ELF-1 (cell line): ENCODE measurements around the gene DPYD.
A peak's percentile ranks its signal among the peaks of the same experiment; 100 is the strongest.

Experiments
- DNase-seq: peaks from one replicate; pipeline ENCODE4 v3.0.0-alpha.2; 2016; ENCODE audit warnings: low read depth, low spot score

The DPYD gene

DNA sequence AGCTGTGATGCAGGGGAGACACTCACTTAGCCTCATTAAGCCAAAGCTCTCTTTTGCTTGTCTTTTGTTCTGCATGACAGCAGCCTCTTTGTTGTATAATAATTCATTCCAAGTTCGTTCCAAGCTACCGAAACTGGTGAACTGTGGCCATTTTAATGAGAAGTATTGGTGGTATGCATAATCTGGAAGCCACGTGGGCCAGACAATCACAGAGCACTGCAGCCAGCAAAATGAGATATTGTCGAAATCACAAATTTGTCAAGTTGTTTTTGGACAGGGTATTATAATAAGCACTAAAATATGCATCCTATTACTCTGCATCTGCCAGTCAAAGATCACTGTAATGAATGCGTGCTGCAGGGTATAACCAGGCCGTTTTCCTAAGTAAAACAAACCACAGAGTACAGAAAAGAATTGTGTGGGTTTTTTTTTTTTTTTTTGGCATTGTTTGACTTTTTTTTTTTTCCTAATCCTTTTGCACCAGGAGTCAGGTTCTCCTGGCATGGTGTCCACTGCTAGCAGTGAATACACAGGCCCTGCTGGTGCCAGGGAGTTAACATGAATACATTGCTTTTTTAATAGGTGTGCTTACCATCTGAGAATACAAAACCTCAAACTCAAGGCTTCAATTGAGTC is 775.4 kb downstream of the DPYD start:
- no peak for DNase-seq

DNA sequence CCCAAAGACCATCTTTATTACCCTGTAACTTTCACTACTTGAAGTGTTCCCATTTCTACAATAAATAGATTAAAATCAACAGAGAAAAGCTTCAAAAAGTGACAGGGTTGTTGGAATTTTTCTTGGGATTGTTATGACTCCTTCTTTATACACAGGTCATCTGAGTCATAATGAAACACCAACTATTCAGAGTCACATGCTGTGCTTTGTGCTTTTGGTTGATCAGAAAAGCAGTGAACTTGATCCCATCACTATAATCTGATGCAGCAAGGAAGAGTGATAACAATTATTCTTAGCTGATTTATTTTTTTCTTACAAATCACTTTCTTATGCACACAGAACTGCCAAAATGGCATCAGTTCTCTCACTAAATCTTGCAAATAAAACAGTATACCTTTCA is 776.3 kb downstream of the DPYD start:
- DNase-seq: no peak

DNA sequence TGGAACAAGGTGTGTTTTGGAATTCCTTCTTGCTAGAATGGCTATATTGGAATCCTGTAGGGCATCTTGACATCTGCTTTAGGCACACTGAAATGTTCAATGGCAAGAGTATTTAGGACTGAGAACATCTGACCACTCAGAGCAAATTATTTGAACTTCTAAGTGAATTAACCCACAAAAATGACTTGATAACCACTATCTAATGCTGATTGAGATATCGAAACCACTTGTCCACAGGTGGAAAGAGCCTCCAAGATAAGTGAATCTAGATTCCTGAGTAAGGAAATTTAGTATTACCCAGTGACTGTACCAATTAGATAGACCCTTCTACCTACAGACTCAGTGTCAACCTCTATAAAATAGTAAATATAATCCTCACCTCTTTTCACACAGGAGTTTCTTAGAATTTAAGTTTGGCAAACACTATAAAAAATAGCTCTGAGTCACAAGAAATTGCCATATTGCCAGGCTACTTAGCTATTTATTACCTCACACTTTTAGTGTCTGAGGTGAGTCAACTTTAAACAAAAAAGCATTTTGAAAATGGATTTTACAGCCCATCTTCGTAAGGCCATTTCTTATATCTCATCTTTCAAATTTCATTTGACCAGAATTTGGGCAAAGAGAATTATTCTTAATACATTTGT is 777.5 kb downstream of the DPYD start:
- DNase-seq: no peak

DNA sequence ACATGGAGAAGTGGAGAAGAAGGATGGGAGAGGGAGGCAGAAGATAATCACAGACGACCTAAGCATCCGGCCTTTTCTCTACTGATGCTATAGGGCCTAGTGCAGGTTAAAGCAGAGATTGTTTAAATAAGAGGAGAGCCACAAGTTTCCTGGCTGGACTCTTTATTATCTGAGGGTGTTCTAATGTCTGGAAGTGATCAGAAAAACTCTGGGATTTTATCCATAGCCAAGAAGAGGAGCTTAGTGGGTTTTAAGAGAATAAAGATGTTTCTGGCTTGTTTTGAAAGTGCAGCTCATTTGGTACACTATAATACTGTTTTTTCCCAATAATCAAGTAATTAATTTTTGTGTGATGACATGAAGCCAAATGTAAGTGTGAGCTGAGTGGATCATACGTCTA is 780.2 kb downstream of the DPYD start:
- no peak for DNase-seq

DNA sequence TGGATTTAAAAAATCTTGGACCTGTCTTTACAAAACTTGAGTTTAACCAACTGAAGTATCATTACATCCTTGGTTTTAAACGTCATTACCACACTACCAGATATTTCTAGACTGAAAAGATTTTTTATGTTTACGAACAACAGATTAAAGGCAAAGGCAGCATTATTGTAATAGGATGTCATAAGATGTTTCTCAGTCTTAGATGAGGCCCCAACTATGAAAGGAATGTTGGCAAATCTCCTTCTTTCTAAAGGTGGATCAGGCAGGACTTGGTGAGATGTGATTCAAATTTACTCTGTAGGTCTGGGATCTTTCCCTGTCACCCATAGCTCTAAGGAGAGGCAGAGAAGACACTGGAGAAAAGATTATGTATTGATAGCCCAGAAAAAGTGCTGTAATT is 781.3 kb downstream of the DPYD start:
- DNase-seq: no peak

DNA sequence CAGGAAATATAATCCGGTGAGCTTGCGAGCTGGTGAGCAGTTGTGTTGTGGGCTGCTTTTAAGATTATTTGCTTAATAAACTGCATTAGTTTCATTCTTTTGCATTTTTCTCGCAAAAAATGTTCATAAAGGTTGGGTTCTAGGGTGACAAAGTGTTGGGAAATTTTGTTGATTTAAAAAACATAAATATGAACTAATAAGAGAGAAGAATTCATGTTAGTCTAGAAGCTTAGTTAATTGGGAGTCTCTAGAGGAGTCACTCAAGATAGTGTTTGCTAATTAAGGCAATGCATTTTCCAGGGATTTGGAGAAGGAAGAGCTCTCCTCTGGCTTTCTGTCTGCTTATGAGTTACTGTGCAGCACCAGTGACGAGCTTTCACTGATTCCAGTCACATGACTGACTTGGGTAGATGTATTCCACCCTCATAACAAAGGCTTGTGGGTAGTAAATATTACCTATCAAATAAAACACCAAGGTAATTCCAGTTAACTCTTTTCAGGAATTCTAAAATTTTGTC is 782.3 kb downstream of the DPYD start:
- no peak for DNase-seq

DNA sequence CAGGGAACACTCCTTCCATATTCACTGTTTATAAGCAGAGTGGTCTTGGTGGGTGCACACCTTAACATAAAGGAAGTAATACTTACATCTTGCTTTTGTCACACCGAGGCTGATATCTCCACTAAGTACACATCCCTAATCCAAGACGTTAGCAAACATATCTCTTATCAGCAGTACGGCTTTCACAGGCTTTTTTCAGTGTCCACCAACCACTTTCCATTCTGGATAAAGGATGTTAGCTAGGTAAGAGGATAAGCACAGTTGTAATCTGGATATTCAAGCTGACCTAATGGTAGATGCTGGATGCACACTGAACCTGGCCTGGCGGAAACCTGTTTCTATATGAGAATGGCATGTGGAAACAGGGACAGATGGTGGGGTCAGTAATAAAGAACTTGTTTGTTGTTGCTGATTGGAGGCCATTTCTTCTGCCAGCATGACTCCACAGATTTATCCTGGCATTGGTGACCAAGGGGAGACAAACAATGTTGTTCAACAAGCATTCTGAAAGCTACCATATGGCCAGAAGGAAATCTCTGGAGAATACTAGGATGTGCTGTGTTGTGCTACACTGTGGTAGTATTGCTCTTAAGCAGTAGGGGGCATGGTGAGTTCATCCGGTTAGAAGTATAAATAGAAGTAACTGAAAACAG is 782.8 kb downstream of the DPYD start:
- peak; percentile 16 for DNase-seq

DNA sequence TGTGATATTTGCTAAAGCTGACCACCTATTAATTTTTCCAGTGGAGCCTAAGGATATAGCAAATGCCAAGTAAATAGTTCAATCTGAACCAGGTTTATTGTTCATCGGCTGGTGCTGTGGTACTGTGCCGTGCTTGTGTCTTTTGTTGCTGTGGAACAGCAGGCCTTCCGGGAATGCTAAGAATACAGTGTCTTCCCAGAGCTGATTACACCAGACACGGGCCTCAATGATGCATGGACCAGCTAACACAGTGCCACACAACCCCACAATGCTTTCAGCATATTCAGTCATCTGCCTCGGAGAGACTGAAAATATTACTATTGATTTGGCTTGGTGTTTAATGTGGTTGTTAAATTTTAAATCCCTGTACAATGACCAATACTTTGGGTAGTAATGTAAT is 783.8 kb downstream of the DPYD start:
- no peak for DNase-seq

DNA sequence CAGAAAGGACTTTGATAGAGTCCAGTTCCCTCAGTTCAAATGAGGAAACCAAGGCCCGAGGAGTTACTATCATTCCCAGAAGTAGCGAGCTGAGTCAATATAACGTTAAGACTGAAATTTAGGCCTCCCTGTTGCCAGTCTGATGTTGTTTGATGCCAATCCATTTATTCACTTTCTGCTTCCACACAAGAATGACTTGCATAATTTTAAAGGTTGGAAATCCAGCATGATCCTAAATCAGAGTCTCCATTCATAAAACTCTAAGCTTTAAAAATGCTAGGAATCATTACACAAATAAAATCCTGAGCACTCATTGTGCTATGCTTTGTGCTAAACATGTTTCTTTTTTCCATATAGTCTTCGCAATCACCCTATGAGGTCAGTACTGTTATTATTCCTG is 784.9 kb downstream of the DPYD start:
- DNase-seq: no peak

DNA sequence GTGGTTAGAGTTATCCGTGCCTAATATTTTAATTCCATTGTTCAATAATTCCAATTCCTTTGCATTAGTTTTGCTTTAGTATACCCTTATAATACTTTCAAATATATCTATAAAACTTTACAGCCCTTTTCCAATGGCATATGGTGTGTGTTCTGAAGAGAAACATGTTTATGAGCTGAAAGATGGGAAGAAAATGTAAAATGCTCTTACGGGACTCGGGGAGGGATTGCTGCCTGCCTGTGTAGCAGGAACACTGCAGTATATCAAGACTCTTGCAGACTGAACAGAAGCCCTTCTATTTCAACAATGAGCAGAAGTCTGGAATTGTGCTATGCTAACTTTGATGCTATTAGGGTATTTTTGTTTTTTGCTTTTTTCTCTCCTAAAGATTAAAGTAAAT is 792.4 kb downstream of the DPYD start:
- no peak for DNase-seq

DNA sequence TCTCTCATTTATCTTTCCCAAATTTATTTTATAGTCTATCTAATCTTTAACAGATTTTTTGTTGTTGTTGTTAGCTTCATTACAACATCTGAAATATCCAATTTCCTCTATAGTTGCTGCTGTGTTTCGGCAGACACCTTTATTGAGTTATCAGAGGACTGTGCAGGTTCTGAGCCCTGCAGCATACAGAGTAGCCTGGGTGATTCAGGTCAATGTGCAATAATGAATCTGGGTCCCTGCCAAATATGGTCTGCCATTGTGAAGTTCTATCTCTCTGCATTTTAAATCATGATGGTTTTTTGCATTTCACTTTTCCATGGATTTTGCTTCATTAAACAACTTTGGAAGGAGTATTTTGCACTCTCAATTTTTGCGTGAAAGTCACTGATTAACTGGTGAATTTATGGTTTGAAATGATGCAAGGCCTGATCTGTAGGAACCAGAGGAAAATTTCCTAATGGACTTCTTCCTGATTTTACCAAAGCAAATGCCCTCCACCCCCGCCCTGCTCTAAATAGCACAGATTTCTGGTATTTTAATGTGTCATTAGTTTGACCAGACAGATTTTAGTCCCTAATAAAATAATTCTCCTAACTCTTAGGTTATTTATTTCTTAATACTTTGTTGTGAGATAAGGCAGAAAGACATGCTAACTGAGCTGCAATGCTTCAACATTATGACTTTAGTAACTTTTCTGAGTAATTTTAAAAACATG is 797.0 kb downstream of the DPYD start:
- no peak for DNase-seq

DNA sequence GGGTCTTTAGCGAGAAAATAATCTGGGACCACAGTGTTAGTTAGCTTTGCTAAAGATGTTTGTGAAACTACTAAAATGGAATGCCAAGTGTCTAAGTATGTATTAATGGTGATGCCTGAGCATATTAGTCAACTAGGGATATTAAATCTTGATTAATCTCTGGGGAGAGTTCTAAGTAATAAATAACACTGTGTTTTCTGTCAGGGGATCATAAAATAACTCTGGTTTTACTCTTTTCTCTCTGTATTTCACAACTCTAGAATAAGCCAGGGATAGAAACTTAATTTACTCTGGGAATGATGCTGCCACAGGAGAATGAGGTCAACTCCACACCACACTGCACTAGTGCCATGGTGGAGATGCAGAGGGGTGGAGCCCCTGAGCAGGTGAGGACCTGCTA is 800.0 kb downstream of the DPYD start:
- DNase-seq: no peak

DNA sequence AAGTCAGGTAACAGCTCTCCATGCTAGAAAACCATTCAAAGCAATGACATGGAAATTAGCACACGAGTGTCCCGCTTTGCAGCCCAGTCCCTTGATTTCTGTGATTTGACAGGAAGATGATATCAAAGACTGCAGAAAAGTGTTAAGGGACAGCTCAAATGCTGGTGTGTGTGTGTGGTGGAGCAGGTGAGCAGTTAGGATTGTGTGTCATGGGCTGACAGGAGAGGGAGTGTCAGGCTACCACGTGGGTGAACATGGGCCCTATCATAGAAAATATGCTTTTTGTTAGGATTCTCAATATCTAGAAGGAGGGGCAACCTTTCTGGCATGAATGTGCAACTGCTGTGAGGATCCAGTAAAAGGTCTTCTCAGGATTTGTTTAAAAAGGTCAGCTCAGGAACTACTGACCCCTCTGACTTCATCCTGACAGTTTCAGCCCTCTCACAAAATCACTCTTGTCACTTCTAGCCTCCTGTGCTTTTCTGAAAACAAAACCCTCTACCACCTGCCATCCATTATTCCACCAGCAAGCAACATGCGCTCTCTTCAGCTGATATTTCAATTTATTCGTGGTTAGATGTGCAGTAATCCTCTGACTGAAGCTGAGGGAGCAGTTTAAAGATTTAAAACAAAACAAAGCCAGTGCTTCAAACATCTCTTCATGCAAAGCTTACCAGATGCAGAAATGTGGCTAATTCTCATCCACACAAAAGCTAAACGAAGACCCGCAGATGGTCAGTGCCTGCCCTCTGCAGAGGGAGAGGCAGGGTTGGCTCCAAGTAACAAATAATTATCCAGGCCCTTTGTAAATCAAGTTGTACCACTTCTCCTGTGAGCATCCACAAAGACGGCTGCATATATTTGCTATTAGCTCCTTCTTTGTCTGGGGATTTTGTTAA is 801.3 kb downstream of the DPYD start:
- no peak for DNase-seq

DNA sequence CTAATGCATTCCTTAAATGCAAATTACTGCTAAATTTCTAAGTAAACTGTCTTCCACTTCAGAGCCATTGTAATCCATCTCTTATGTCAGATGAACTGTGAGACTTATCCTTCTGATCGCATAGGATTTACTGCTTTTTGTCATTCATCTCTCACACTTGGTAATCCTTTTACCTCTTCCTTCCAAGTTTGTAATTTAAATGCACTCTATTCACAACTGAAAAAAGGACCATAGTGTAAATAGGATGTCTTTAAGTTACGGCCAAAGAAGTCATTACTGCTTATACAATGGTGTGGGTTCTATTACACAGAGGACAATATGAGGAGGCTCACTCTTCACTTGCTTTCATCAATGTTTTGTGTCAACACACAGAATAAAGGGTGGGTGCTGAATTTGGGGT is 806.0 kb downstream of the DPYD start:
- no peak for DNase-seq

DNA sequence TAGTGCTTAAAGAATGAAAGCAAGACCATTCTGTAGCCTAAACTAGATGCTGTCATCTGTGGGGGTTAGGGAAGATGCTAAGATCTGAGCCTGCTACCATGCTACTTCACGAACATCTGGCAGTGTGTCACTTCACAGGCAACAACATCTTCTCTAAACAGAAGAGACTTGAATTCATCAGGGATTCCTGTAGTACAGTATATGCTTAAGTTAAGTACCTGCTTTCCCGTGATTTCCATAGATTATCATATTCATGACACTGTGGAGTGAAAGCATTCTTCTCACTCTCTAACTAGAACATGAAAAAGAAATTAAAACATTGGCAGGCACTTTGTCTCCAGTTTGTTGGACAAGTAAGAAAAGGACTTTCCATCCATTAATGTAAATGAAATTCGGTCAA is 808.4 kb downstream of the DPYD start:
- no peak for DNase-seq

DNA sequence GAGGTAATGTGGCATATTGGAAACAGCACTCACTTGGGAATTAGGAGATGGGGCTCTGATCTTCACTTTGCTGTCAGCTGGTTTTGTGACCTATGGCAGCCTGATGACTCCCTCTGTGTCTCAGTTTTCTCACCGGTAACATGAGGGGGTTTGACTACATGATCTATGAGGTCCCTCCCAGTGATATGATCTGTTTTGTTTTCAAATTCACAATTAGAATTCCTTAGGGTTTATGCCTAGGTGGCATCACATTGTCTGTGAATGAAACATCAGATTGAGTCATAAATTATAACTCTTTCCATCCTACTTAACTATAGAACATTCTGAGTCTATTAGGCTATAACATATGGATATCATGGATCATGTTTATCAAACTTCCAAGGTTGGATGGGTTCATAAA is 812.7 kb downstream of the DPYD start:
- no peak for DNase-seq

DNA sequence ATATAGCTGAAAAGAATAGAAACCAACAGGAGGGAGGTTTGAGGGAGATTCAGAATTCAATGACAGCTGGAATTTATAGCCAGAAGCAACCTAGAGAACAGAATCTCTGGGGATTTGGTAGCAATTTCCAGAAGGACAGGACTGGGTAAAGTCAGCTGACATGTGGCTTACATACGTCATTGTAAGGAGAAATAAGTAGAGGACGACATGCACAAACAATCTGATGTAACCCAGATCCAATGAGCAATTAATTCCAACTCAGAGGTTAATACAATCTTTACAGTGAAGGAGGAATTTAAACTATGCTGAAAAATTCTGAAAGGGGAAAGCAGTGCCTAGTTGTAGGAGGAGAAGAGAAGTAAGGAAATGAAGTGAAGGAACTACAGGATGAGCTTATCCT is 815.3 kb downstream of the DPYD start:
- DNase-seq: no peak

DNA sequence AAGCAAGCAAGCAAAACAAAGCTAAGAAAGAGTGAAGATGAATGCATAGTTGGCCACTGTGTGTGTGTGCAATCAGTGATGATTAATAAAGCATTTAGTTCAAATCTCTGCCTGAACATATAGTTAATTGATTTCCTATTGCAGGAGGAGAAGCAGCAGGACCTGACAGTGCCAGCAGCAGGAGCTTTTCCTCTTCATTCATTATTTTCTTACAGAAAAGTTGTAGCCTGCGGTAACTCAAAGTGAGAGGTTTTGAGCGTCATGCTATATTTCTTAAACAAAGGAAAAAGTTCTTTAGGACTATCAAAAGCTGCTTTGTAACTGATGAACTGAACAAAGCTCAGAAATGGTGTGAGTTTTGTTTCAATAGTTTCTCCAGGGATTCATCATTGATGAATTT is 819.3 kb downstream of the DPYD start:
- no peak for DNase-seq

DNA sequence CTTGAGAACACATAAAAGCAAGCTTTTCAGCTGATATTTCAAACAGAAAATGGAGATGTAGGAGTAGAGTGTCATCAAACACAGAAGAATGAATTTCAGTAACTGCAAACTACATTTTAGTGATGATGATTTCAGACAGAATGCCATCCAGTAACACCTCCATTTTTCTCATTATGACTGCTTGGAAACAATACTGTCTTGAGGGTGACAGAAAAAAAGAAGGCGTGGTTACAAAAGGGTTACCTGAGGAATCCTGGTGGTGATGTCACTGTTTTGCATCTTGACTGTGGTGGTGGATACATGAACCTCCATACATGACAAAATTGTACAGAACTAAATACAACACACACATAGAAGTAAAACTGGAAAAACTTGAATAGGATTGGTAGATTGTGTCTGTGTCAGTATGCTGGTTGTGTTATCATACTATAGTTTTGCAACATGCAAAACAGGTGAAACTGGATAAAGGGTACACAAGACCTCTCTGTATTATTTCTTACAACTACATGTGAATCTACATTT is 823.4 kb downstream of the DPYD start:
- no peak for DNase-seq

DNA sequence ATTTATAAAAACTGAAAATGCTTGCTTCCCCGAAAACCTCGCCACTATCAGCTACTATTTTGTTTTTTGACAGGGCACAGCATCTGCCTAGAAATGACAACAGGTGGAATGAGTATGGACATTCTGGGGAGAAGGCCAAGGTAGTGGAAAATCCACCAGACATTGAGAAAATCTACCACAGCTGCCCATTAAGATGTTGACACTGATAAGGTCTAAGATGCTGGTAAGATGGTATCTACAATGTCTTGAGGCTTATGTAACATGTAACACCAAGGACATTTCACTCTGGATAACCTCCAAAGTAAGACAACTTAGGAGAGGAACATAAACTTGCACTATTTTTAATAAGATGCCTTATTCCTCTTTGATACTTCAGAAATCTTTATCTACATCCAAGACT is 825.1 kb downstream of the DPYD start:
- DNase-seq: no peak

DNA sequence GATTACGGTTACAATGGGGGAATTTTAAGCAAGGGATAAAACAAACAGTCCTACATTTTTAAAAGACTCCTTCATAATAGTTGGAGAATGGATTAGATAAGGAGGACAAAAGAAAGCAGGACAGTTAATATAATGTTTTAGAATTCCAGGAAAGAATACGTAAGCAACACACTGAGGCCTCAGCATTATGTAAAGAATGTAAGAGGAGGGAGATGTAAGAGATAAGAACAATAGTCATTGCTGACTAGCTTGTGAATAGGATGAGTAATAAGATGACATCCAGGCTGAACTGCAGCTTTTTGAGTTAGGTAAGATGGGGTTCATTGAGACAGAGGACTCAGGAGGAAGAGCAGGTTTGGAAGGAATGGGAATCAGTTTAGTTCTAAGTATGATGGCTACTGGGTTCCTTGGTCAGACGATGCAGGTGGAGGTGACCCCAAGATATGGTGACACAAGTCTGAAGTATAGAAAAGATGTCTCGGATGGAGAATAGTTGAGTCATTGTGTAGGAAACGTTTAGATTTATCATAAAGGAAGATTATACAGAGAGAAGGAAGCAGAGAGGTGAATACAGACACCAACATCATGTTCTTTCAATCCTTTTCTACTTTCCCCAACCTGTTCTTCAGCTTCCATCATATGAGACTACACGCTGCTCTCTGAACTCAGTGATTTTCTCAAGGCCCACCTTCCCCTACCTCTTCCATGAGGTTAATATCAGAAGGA is 826.4 kb downstream of the DPYD start:
- DNase-seq: no peak
